GF-D8 (cell line): ENCODE measurements around the gene RPTOR.

ENCODE experiments used
- DNase-seq: peaks from one replicate; lab custom pipeline; 2025; lab: John Stamatoyannopoulos, UW

RPTOR gene

GRCh38 chr17:80980397-80981061, 435.9 kb downstream of the RPTOR start:
- no peak for DNase-seq

GRCh38 chr17:80981062-80981902, 436.6 kb downstream of the RPTOR start:
- DNase-seq, result no peak

- DNase-seq, result no peak
Observed at GRCh38 chr17:80981929-80982425, 437.3 kb downstream of the RPTOR start.

- no peak for DNase-seq
Observed at GRCh38 chr17:80982426-80982974, 437.9 kb downstream of the RPTOR start.

GRCh38 chr17:80983545-80983944, 438.9 kb downstream of the RPTOR start:
- DNase-seq, result no peak

GRCh38 chr17:80984749-80985148, 440.1 kb downstream of the RPTOR start:
- DNase-seq, result no peak

GRCh38 chr17:80986046-80986445, 441.4 kb downstream of the RPTOR start:
- DNase-seq, result no peak

GRCh38 chr17:80986816-80987475, 442.3 kb downstream of the RPTOR start:
- peak; percentile 24 for DNase-seq

- DNase-seq, result no peak
Observed at GRCh38 chr17:80987941-80988461, 443.4 kb downstream of the RPTOR start.

GRCh38 chr17:80989586-80989913, 444.9 kb downstream of the RPTOR start:
- DNase-seq, result no peak

GRCh38 chr17:80990921-80991644, 446.4 kb downstream of the RPTOR start:
- DNase-seq, result no peak

- DNase-seq, result peak; percentile 9
Observed at GRCh38 chr17:80991645-80992076, 447.0 kb downstream of the RPTOR start, which contains the start of gene CHMP6. Gene CHMP6, plus strand, starts transcription at chr17:80991841. Its CDS starts 78 bp downstream, at chr17:80991919.

- DNase-seq, result no peak
Observed at GRCh38 chr17:80992077-80992947, 447.7 kb downstream of the RPTOR start.

- no peak for DNase-seq
Observed at GRCh38 chr17:80992948-80993624, 448.4 kb downstream of the RPTOR start.

- DNase-seq, result no peak
Observed at GRCh38 chr17:80995131-80995530, 450.5 kb downstream of the RPTOR start.

GRCh38 chr17:80996422-80997305, 452.0 kb downstream of the RPTOR start:
- no peak for DNase-seq

GRCh38 chr17:80997424-80998117, 452.9 kb downstream of the RPTOR start:
- peak; percentile 41 for DNase-seq

- DNase-seq, result no peak
Observed at GRCh38 chr17:80998118-80998747, 453.6 kb downstream of the RPTOR start.
